COR-L47 (cell line): Measurements from ENCODE around the gene PPP1R9B.

Source experiments
- DNase-seq: peaks from one replicate; lab custom pipeline; 2025; lab: John Stamatoyannopoulos, UW

Gene PPP1R9B

DNA sequence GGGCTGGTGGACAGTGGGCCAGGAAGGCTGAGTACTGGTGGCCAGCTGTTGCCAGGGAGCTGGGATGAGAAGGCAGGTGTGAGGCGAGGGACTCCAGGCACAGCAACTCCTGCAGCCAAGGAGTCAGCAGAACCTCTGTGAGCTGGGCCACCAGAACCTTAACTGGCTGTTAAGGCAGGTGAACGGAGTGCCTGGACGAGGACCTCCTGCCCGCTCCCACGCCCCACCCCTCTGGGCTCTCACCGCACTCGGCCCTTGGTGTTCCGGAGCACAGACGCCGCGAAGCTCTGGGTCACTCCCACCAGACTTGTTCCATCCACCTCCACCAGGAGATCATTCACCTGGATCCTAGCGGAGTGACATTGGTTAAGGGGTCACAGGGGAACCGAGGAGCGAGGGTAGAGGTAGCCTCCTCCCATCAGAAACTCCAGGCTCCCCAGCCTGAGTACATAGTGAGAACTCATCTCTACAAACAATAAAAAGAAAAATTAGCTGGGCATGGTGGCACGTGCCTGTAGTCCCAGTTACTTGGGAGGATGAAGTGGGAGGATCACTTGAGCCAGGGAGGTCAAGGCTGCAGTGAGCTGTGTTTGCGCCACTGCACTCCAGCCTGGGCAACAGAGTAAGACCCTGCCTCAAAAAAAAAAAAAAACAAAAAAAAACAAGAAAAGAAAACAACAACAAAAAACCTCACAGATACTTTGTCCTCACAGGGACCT is 9.3 kb downstream of the PPP1R9B start:
- no peak for DNase-seq

DNA sequence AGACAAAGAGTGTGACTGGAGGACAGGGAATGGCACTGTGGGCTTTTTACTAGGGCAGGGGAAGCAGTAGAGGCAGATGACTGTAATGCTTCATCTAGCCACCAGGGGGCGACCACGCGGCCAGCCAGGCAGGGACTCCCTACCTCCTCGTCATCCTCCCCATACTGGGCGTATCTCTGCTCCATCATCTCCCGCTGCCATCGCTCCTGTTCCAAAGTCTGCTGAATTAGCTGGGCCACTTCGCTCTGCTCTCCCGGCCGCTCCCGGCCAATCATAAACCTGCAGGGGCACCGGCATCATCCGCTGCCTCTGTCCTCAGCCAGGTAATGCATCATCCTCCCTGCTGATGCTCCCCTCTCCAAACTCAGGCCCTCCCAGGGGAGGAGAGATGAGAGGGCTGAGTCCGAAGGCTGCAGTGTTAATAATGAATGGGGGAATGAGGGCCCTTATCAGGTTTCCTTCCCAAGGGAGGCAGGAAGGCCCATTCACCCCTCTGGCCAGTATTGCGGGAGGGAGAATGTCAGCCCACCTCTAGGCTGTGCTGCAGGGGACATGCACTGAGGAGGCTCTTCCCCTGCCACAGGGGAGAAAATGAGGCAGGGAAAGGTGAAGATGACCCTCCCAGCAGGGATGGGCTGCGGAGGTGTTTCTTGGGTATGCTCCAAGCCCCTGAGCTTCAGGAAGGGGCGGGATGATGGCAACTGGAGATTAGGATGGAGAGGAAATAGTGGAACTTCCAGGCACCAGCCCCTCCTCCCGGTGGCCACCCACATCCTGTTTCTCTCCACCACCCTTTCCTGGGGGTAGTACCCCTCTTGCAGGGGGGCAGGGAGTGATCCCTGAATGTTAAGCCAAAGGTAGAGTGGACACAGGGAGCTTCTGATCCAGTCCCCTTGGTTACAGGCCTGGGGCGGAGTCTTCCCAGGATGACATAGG is 10.3 kb downstream of the PPP1R9B start:
- DNase-seq, result no peak

DNA sequence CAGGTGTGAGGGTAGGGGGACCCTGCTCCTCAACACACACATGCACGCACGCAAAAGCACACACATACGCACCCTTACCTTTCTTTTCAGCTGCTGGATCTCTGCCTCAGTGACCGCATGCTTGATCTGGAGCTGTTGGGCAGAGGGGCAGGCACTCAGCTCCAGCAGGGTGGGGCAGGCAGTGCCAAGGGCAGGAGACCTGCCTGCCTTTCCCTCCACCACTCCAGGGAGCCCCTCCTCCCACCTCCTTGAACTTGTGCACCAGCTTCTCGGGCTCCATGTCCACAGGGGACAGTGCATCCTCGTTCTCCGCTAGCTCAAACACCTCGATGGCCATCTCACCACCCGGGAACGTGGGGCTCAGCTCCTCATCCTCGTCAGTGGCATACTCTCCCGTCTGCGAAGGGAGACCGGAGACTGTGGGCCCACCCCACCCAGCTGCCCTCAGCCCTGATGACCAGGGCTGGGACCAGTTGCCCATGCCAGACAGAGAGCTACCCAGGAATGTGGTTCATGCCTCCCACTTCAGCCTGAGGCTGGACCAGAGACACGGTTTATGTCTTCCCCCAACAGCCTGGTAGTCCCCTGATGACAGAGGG is 11.2 kb downstream of the PPP1R9B start:
- no peak for DNase-seq

DNA sequence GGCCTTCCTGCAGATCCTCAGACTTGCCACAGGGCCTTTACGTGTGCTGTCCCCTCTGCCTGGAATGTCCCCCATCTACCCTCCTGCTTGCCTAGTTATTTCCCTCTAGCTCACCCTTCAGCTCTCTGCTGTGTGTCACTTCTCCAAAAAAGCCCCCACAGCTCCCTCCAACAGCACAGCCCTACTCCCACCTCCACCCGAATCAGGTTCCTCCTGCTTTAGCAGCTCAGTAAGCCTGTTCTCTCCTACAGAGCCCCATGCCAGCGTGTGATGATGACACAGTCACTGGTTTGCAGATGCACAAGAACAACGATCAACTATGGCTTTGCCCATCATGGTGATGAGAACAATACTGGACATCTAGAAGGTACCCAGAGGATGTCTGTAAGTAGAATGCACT is 13.4 kb downstream of the PPP1R9B start:
- no peak for DNase-seq

DNA sequence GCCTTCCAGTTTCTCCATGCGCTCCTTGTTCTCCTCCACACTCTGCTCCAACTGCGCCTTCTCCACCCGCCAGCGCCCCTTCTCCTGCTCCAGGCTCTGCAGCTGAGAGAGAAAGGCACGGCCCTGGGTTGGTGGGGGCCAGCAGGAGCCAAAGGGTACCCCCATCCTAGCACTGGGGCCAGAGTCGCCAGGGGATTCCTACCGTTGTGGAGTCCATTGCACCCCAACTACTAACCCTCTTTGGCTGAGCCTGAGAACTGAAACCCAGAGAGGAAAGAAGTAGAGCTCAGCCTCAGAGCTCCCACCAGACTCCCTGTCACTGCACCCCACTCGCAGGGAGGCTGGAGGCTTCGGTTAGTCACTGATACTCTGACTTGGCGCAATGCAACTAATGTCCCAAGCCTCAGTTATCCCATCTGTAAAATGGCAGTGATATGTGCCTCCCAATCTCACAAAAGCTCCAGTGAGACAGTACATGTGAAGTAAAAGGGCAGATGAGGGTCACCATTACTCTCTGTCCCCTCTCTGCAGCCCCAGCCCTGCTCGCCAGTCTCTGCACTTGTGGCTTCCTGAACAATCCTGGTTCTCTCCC is 14.3 kb downstream of the PPP1R9B start:
- no peak for DNase-seq

DNA sequence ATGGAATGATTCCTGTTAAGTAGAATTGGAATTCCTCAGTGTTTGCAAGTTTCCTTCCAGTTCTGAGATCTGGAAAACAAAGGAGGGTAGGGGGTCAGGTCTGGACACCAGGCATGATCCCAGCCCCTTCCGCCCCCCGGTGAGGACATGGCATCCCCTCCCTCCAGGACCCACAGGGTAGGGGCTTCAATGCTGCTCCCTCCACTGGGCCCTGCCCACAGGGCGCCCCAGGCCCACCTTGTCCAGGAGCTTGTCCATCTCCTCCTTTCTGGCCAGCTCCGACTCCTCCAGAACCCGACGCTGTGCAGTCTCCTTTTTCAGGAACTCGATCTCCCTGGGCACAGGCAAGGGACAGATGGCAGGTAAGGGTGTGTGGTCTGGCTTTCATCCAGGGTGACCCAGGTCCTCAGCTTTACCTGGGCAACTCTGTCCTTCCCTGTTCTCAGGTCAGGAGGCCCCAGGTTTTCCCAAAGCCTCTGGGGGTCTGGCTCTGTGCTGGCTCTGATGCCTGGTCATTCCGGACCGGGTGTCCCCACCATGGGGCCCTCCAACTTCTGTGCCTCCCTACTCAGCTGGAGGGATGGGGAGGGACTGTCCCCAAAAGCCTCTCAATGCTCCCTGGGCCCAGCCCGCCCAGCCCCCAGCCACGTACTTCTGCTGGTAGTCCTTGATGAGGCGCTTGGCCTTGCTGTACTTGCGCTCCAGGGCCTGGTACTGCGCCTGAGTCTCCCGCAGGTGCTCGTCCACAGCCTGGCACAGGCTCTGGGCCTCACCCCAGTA is 15.0 kb downstream of the PPP1R9B start:
- DNase-seq, result no peak

DNA sequence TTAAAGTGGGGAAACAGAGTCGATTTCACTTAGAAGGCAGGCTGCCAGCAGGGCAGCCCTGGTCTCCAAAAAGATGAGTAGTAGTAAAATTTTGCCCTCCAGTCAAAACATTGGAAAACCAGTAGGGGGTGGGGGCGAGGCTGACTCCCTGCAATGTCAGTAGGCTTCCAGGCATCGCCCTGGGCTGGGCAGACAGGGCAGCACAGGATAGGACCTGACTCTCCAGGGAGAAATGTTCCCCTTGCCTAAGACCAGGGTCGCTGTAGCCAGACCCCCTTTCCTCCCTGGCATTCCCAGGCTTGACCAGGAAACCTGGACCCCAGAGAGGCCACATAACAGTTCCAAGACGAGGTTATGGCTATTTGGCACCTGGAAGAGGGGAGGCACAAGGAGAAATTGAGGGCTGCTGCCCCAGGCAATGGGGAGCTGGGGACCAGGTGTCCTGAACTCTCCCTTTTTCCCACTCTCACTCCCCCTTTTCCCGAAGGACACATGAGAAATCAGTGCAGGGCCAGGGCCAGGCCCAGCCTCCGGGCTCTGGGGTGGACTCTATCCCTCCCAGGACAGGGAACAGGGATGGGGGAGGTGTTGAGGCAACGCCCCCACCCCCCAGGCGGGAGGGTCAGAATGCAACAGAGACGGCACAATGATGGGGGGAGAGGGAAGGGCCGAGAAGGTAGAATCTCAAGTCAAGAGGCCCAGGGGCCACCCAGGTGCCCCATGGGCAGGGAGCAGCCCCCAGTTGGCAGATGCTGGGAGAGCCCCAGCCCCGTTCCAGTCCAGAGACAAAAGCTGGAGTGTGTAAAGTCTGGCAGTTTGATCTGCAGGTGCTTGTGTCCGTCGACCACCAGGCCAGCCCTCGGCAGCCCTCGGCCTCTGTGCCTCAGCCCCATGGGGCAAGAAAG is 16.0 kb downstream of the PPP1R9B start:
- DNase-seq, result no peak

DNA sequence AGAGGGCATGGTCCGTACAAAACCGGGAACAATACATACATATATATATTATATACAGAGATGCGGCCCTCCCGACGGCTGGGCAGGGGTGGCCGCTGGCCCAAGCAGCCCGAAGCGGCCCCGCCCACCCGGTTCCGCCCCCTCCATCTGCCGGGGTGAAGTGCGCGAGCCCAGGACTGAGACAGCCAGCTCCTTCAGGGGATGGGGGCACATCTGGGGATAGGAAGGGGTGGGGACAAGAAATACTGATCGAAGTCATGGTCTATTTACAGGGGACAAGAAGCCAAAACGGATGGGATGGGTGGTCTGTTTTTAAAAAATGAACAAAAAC is 16.7 kb downstream of the PPP1R9B start:
- no peak for DNase-seq

DNA sequence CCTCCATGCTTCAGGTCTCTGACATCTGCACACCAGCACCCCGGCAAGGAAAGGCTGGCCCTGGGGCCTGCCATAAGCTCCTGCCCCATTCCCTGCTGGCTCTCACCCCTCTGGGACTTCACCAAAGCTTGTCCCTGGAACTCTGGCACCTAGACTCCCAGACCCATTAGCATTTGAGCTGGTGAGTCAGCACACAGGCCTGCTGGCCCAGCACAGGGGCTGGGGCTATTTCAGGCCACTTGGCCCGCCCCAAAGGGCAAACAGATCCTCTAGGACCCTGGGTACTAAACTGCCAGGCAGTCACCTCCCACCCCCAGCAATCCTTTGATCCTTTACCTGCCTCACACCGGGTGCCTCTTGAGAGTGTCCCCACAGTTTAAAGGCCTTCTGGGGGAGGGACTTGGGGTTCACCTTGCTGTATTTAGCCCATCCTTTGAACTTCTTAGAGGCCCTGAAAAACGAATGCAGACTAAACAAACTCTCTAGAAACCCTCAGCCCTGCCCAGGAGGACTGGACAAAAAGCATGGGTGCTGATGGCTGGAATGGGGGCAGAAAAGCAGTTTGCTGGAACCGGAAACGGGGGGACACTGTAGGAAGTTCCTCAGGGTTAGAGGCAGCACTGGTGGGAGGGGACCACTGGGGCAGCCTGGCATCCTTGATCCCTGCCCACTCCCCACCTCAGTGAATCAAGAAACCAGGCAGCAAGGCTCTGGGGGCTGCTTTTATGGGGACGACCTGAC is 17.3 kb downstream of the PPP1R9B start:
- DNase-seq, result no peak

DNA sequence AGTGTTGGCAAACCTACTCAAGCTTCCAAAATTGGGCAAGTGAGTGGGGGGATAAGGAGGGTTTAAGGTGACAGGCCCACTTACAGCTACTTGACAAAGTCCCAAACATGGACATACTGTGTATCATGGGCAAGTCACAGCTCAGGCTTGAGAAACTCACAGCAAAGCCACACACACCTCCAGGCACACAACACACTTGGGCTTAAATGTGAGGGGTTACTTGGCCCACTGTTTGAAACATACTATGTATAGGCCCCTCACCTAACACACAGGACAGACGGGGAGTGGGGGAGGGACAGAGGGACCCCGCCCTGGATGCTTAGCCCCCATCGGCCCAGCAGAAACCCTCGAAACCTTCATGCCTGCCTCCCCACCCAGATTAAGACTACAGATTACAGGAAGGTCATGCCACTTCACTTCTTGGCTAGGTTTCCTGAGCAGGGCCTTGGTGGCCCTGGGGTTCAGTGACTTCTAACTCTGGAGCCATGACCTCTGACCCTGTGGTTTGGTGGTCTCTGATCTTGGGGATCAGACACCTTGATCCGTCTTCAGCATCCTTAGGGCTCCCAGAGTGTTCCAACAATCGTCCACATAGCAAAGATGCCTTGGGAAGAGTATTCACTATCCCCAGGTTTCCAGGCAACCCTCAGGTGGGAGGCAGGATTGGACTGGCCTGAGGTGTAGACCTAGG is 18.2 kb downstream of the PPP1R9B start:
- no peak for DNase-seq

DNA sequence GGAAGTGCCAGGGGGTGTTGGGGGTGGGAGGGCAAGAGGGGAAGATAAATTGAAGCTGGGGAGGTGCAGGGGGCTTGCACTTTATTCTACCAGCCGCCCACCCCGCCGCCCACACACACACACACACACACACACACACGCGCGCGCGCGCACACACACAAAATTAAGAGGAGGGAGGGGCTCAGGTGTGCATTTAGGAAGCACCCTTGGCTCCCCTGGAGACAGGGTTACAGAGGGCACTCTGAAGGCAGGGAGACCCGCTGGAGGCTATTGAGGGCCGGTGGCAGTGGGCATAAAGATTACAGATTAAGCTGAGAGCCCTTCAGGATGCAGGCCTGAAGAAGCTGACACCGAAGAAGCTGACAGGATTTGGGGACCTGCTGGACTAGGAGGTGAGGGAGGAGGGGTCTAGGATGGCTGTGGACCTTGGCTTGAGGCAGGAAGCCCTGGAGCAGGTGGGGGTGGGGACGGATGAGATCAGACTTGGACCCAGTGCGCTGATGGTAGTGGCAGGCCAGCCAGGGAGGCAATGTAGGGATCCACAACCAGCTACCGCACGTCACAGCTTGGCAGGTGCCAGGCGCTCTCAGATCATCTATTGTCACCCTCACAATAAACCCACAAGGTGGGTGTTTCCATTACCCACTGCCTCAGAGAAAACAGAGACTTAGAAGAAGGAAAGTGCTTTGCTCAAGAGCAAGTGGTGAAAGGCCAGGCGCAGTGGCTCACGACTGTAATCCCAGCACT is 19.7 kb downstream of the PPP1R9B start:
- DNase-seq, result no peak

DNA sequence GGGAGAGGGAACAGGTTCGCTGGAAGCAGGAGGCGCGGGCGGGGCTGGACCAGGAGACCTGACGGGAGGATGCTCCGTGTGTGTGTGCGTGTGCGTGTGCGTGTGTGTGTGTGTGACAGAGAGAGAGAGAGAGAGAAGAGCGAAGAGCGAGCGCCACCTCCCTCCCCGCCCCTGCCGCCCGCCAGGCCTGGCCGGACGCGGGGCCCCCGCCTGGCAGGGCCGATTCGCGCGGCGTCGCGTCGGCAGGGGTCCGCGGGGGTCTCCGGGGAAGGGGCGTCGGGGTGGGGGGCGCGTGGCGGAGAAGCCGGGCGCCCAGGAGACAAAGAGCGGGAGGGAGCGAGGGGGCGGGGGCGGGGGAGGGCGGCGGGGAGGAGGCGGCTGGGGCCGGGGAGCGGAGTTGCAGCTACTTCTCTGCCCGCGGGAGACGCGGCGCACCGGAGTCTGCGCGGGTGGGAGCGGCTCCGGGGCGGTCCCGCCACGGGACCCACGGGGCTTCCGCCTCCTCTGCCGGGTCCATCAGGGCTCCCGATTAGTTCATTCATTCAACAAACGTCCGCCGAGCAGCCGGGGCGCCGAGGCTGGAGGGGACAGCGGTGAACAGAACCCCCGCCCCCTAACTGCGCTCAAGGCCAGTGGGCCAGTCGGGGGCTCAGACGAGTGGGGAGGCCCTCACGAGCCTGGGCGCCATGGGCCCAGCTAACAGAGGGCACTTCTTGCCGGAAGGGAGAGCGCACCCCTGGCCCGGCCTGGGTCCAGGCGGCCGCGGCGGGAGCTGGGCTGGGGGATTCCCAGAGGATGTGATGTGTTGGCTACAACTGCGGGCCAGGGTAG is 20.5 kb downstream of the PPP1R9B start, which contains the start of gene SAMD14:
TSS of gene SAMD14 (minus strand) at position 433 of the 831 bp plus-strand sequence. CDS start 5,201 bp downstream, outside the sequence.
- peak; percentile 31 for DNase-seq

DNA sequence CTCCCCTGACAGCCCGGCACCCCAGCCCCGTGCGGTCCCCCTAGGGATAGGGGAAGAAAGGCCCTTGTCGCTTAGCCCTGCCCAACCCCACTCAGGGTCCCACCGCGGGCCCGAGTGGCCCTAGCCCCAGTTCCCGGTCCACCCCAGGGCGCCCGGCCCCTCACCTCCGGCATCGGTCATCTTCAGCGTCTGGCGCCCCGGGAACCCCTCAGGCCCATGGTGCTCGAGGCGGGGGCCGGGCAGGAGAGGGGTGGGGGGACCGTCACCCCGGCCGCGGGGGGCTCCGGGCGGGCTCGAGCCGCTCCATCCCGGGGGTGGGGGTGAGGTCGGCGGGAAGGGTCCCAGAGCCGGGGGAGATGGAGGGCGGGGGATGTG is 21.1 kb downstream of the PPP1R9B start:
- DNase-seq, result no peak

DNA sequence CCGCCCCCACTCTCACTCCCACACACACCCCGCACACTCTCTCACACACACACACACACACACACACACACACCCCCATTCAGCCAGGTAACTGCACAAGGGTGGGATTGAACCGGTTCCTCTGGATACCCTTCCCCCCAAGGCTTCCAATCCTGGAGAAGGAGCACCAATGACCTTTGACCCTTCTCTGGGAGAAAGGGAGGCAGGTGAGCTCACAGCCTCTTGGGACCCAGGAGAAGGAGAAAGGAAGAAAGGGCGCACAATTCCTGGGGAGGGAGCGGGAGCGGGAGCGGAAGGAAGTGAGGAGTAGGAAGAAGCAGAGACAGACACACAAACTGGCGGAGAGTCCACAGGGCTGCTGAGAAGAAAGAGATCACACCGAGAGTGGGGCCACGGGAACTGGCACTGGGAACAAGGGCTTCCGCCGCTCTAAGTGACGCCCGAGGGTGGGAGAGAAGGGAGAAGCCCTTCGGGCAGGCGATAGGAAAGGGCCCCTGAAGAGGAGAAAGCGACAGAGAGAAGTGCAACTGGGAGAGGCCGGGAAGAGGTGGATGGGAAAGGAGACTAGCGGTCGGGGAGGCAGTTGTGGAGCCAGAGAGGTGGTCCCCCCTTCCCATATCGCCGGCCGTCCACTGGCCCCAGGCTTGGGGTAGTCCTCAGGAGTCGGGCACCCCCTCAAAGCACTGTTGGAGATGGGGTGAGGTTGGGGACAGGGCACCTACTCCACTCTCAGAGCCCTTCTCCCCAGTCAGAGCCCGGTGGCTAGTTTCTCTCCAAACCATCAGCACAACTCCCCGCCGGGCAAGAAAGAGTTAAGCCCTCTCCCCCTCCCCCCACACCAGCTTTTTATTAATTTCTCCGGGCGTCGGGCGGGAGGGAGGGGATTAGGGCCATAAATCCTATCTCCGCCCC is 21.8 kb downstream of the PPP1R9B start:
- DNase-seq, result no peak

DNA sequence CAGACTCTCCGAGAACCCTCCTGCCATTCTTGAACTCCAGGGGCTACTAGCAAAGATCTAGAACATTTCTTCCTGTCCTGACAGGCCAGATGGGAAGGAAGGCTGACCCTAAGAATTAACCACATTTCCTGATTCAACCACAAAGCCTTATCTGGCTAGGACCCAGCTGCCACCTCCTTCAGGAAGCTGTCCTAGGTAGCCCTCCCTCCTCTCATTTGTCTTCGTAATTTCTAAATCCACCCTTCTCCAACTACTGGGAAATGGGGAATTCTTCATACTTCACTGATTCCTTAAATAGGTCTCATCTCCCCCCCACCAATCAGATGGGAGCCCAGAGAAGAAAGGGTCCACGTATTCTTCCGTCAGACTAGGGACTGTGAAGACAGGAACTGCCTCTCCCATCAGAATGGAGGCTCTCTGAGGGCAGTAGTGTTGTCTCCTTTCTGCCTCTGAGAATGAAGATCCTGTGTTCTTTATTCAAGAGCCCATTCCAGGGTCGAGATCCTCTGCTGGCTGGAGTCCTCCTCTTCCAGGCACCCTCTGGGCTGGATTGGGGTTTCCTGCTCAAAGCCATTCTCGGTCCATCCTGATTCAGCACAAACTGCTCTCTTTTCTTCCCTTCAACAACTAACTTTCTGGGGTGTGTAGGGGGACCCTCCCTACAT is 22.6 kb downstream of the PPP1R9B start:
- no peak for DNase-seq

DNA sequence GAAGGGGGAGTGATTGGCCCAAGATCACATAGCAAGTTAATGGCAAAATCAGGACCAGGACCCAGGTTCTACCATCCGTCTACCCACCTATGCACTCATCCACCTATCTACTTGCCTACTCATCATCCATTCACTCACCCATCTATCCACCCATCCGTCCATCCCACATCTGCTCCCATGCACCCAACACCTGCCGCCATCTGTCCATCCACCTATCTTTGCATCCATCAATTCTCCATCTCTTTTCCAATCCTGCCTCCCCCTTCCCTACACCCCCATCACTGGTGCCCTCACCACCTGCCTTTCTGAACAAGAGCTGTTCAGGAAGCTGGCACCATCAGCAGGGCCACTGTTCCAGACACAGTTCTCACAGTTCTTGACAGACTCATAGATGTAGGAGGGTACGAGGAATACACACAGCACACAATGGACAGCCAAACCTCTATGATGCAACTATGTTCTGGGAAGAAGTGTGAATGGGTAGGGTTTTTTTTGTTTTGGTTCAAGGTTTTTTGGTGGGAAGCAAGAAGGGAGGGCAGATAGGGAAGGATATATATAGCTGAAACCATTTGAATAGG is 25.0 kb downstream of the PPP1R9B start:
- DNase-seq, result no peak
